NT2/D1 (cell line): Measurements from ENCODE around the gene GIMAP8.

Experiments used
- DNase-seq: peaks from one replicate; pipeline ENCODE4 v3.0.0-alpha.2; 2011; ENCODE audit warnings: low read depth, low spot score
- H3K27me3 ChIP-seq: 2 replicates; pipeline ENCODE4 v1.6.0; 2011; ENCODE audit warnings: mild to moderate bottlenecking; ENCODE audit not compliant: insufficient read length, insufficient read depth
- H3K36me3 ChIP-seq: 2 replicates; pipeline ENCODE4 v1.6.1; 2011; ENCODE audit warnings: mild to moderate bottlenecking, low read length, mixed read lengths; ENCODE audit not compliant: insufficient read depth, insufficient read length
- H3K4me1 ChIP-seq: 2 replicates; pipeline ENCODE4 v1.5.1; 2011; ENCODE audit not compliant: insufficient read depth, insufficient read length
- H3K4me3 ChIP-seq: 2 replicates; pipeline ENCODE4 v1.5.1; 2011; ENCODE audit warnings: low read depth; ENCODE audit not compliant: insufficient read length
- H3K9ac ChIP-seq: 2 replicates; pipeline ENCODE4 v1.6.0; 2011; ENCODE audit warnings: low read depth; ENCODE audit not compliant: insufficient read length
- H3K9me3 ChIP-seq: 2 replicates; pipeline ENCODE4 v1.5.1; 2011; ENCODE audit warnings: mild to moderate bottlenecking, low read length; ENCODE audit not compliant: insufficient read depth
- SUZ12 ChIP-seq: IDR thresholded peaks from 2 replicates; pipeline ENCODE4 v1.6.1; 2011; ENCODE audit not compliant: insufficient read length, insufficient read depth; ENCODE audit errors: extremely low read depth
- YY1 ChIP-seq: IDR thresholded peaks from 2 replicates; pipeline ENCODE4 v1.6.1; 2011; ENCODE audit not compliant: insufficient read length, insufficient read depth
- ZNF274 ChIP-seq: IDR thresholded peaks from 2 replicates; pipeline ENCODE4 v1.6.1; 2011; ENCODE audit warnings: mild to moderate bottlenecking, low read depth, low read length

The GIMAP8 gene

GRCh38 chr7:150441524-150441923 lies 8.9 kb upstream of the GIMAP8 start:
- peaks cover 13% of the 10 kb centered on the region; the same call in 1 of the 2 replicates for H3K9me3 ChIP-seq
- no peaks in the 10 kb centered on the region for H3K27me3 ChIP-seq
- no peak overlapping the region for H3K9ac ChIP-seq
- H3K36me3 ChIP-seq = no peaks in the 10 kb centered on the region
- no peak for DNase-seq
- no peaks in the 10 kb centered on the region for H3K4me1 ChIP-seq
- H3K4me3 ChIP-seq = no peak overlapping the region
- TF ChIP-seq SUZ12 = no peak
- TF ChIP-seq YY1 = no peak
- TF ChIP-seq ZNF274 = no peak

GRCh38 chr7:150442811-150443210 lies 7.6 kb upstream of the GIMAP8 start:
- Histone ChIP-seq H3K4me3 (no peak overlapping the region), H3K9ac (no peak overlapping the region), H3K4me1 (no peaks in the 10 kb centered on the region), H3K27me3 (peaks cover under 1% of the 10 kb centered on the region), H3K36me3 (no peaks in the 10 kb centered on the region), H3K9me3 (peaks cover 13% of the 10 kb centered on the region; the same call in 1 of the 2 replicates)
- no peak for TF ChIP-seq ZNF274
- no peak for TF ChIP-seq YY1
- no peak for TF ChIP-seq SUZ12
- DNase-seq = no peak

DNA sequence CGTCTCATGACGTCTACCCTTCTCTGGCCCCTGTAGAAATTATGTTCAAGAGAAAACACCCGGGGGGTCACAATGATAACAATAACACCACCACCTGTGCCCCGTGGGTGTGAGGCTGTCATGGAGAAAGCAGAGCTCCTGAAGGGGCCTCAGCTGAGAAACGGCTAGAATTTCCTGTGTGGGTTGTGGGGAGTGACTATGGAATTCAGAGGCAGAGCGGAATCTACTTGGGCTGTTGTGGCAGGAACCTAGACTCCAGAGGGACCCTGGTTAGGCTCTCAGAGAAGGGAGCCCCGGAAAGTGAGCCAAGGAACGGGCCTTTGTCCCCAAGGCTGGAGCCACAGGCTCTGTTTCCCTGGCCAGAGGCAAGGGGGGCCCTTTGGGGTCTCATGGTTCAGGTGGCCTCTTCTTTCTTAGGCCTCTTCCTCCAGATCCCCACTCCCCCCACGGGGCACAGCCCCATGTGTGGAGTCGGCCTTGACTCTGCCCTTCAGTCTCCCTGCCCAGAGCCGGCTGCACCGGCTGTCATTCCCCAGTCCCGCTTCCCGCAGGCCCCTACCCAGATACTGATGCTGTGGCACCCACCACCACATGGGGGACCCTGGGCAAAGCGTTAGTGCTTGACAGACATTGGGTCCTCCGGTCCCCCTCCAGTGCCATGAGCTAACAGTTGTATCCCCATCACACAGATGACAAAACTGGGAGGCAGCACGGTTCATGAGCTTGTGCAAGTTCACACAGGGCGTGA lies 6.5 kb upstream of the GIMAP8 start:
- H3K9me3 ChIP-seq = peaks cover 13% of the 10 kb centered on the region; the same call in 1 of the 2 replicates
- H3K9ac ChIP-seq = no peak overlapping the region
- no peak for DNase-seq
- no peaks in the 10 kb centered on the region for H3K4me1 ChIP-seq
- H3K4me3 ChIP-seq = no peak overlapping the region
- H3K36me3 ChIP-seq = no peaks in the 10 kb centered on the region
- H3K27me3 ChIP-seq = peaks cover 11% of the 10 kb centered on the region
- TF ChIP-seq ZNF274 (no peak), SUZ12 (no peak), YY1 (no peak)

DNA sequence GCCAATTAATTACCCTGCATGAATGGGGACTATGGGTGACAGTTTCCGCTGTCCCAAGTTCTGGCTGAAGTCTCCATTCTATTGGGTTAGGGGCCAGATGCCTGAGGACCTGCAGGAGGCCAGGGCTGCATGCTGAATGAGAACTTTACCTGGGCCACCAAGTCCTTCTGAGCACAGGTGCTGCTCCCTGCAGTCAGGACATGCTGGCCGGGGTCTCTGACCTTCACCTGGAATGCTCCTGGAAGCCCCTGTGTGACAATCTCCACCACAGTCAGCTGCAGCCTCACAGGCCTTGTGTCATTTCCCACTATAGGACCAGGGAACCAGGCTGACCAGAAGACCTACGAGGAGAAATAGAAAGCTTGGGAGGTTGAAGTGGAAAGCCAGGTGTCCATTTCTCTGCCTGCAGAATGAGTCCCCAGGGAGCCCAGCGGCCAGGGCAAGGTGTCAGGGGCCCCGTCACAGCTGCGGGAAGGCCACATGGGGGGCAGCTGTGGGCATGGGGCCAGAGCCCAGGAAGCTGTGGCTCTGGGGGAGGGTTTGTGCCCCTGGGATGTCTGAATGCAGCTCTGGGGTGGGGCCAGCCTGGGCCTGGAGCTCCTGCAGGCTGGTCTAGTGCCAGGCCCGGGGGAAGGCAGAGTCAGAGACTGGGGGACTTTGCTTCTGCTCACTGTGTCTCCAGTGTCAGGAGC lies 5.6 kb upstream of the GIMAP8 start:
- Histone ChIP-seq H3K4me1 (no peaks in the 10 kb centered on the region), H3K36me3 (no peaks in the 10 kb centered on the region), H3K9ac (no peak overlapping the region), H3K27me3 (peaks cover 19% of the 10 kb centered on the region), H3K4me3 (no peak overlapping the region), H3K9me3 (peaks cover 13% of the 10 kb centered on the region; the same call in 1 of the 2 replicates)
- TF ChIP-seq YY1 = no peak
- TF ChIP-seq SUZ12 = no peak
- no peak for TF ChIP-seq ZNF274
- DNase-seq = no peak

DNA sequence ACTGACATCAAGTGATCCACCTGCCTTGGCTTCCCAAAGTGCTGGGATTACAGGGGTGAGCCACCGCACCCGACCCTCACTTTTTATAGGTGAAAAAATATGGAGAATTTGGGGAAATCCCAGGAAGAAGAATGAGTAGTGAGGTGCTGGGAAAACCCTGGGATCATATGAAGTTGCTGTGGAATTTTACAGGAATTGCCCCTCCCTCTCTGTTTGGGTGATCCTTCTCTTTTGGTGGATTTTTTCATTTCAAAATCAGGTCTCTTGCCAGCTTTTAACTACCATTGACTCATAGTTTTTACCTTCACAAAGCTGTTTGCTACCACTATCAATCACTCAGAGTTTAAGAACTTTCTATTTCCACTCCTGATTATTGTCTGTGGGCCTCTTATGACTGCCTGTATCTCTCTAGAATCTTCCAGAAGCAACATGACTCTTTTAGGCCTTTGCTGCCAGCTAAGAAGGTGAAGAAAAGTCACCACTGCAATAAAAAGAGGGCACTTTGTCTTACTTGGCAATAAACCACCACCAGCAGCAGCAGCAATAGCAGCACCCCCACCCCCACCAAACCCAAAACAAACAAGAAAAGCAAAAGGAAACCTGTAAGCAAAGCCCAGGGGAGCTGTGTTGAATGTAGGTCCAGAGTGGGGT lies 4.0 kb upstream of the GIMAP8 start:
- no peak for TF ChIP-seq ZNF274
- TF ChIP-seq SUZ12 = no peak
- no peak for TF ChIP-seq YY1
- H3K27me3 ChIP-seq = peaks cover 34% of the 10 kb centered on the region

DNA sequence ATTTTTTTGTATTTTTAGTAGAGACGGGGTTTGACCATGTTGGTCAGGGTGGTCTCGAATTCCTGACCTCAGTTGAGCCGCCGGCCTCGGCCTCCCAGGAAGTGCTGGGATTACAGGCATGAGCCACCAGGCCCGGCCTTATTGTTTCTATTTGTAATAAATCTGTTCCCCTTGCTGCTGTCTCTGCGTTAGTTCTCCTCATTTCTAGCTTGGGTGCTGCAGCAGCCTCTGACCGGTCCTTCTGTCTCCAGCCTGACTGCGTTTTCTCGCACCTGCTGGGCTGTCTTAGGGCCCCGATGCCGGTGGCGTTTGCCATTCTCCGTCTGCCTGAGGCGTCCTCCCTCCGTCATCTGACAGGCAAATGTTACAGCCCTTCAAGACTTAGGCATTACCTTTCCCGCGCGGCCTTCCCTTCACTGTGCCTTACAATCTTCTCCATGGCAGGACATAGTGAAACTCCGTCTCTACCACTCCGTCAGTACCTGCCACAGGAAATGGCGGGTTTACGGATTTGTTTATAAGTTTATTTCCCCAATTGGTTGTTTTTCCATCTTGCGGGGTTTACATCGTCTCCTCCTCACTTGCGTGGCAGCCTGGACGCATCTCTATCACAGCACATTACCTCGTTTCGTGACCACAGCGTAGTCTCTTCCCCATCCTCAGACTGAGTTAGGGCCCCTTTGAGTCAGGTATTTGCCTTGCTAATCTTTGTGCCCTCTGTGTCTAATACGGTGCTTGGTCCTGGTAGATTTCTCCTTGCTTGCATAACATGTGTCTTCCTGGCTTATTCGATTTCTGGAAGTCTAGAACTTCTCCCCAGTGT lies 2.3 kb upstream of the GIMAP8 start:
- TF ChIP-seq YY1 = no peak
- TF ChIP-seq ZNF274 = no peak
- TF ChIP-seq SUZ12 = no peak
- no peak for DNase-seq
- Histone ChIP-seq H3K36me3 (no peaks in the 10 kb centered on the region), H3K4me1 (peaks cover 5% of the 10 kb centered on the region), H3K9me3 (no peaks in the 10 kb centered on the region), H3K4me3 (no peak overlapping the region), H3K27me3 (peaks cover 42% of the 10 kb centered on the region), H3K9ac (no peak overlapping the region)

More for the DNA sequence above, 4.0 kb upstream of the GIMAP8 start:
- H3K4me1 ChIP-seq = no peaks in the 10 kb centered on the region
- H3K9me3 ChIP-seq = peaks cover 8% of the 10 kb centered on the region; the same call in 1 of the 2 replicates
- no peaks in the 10 kb centered on the region for H3K36me3 ChIP-seq
- H3K9ac ChIP-seq = no peak overlapping the region
- no peak overlapping the region for H3K4me3 ChIP-seq
- DNase-seq = no peak
